H9 (cell line): Measurements from ENCODE around the gene TRANK1. TPM values are rescaled to one million over a fixed set of nuclear protein-coding genes. Genes with fewer than 3 reads are reported as not detected.

Experiments used
- DNase-seq: peaks from one replicate; pipeline ENCODE4 v3.0.0-alpha.2; 2017
- H2AFZ ChIP-seq: one replicate; pipeline ENCODE4 v1.6.1; 2013; ENCODE audit warnings: mild to moderate bottlenecking, low read length, control low read depth, moderate library complexity
- H2AK5ac ChIP-seq: 2 replicates; pipeline ENCODE4 v1.6.1; 2013; ENCODE audit warnings: low read length, control low read depth, mixed read lengths; ENCODE audit not compliant: insufficient read length
- H2BK120ac ChIP-seq: one replicate; pipeline ENCODE4 v1.6.1; 2013; ENCODE audit warnings: low read depth, mild to moderate bottlenecking, low read length, control low read depth, inconsistent platforms; ENCODE audit not compliant: poor library complexity, severe bottlenecking
- H2BK12ac ChIP-seq: 2 replicates; pipeline ENCODE4 v1.6.1; 2013; ENCODE audit warnings: low read length, control low read depth, mixed read lengths, low read depth; ENCODE audit not compliant: insufficient read length
- H2BK15ac ChIP-seq: 2 replicates; pipeline ENCODE4 v1.6.1; 2013; ENCODE audit warnings: low read depth, low read length, control low read depth
- H2BK20ac ChIP-seq: one replicate; pipeline ENCODE4 v1.6.1; 2013; ENCODE audit warnings: low read depth, mild to moderate bottlenecking, low read length, control low read depth, inconsistent platforms; ENCODE audit not compliant: poor library complexity, severe bottlenecking
- H2BK5ac ChIP-seq: 2 replicates; pipeline ENCODE4 v1.6.1; 2013; ENCODE audit warnings: low read length, control low read depth, mixed read lengths; ENCODE audit not compliant: insufficient read length
- H3K14ac ChIP-seq: 2 replicates; pipeline ENCODE4 v1.6.1; 2013; ENCODE audit warnings: low read length, control low read depth; ENCODE audit not compliant: insufficient read depth
- H3K18ac ChIP-seq: 2 replicates; pipeline ENCODE4 v1.6.1; 2013; ENCODE audit warnings: low read depth, mild to moderate bottlenecking, mixed read lengths, low read length, control low read depth; ENCODE audit not compliant: insufficient read length
- H3K23ac ChIP-seq: 2 replicates; pipeline ENCODE4 v1.6.1; 2013; ENCODE audit warnings: low read length, control low read depth, mixed read lengths, low read depth; ENCODE audit not compliant: insufficient read length
- H3K23me2 ChIP-seq: 2 replicates; pipeline ENCODE4 v1.6.1; 2013; ENCODE audit warnings: low read depth, mild to moderate bottlenecking, mixed read lengths, low read length, control low read depth; ENCODE audit not compliant: insufficient read length, poor library complexity, severe bottlenecking
- H3K27ac ChIP-seq: 2 replicates; pipeline ENCODE4 v1.5.1; 2013; ENCODE audit warnings: low read length, control low read depth, mixed read lengths, low read depth; ENCODE audit not compliant: insufficient read length
- H3K27me3 ChIP-seq: 2 replicates; pipeline ENCODE4 v1.6.1; 2013; ENCODE audit warnings: low read length, control low read depth, inconsistent platforms; ENCODE audit not compliant: insufficient read depth
- H3K4ac ChIP-seq: 2 replicates; pipeline ENCODE4 v1.6.1; 2013; ENCODE audit warnings: low read depth, mild to moderate bottlenecking, control low read depth, inconsistent platforms, low read length, moderate library complexity
- H3K4me1 ChIP-seq: 2 replicates; pipeline ENCODE4 v1.6.1; 2013; ENCODE audit warnings: low read length, control low read depth, inconsistent platforms; ENCODE audit not compliant: insufficient read depth
- H3K4me2 ChIP-seq: 2 replicates; pipeline ENCODE4 v1.6.1; 2013; ENCODE audit warnings: low read length, control low read depth, mixed read lengths; ENCODE audit not compliant: insufficient read length, insufficient read depth
- H3K56ac ChIP-seq: 2 replicates; pipeline ENCODE4 v1.6.1; 2013; ENCODE audit warnings: low read depth, mild to moderate bottlenecking, mixed read lengths, low read length, control low read depth; ENCODE audit not compliant: insufficient read length
- H3K79me1 ChIP-seq: 2 replicates; pipeline ENCODE4 v1.6.1; 2013; ENCODE audit warnings: low read depth, mild to moderate bottlenecking, moderate library complexity, low read length, control low read depth, inconsistent platforms; ENCODE audit not compliant: insufficient read depth, poor library complexity, severe bottlenecking
- H3K79me2 ChIP-seq: 2 replicates; pipeline ENCODE4 v1.6.1; 2013; ENCODE audit warnings: low read length, control low read depth, inconsistent platforms; ENCODE audit not compliant: insufficient read depth
- H3K9ac ChIP-seq: 2 replicates; pipeline ENCODE4 v1.6.1; 2013; ENCODE audit warnings: low read length, control low read depth, mixed read lengths; ENCODE audit not compliant: insufficient read length; ENCODE audit errors: extremely low read depth
- H3K9me3 ChIP-seq: one replicate; pipeline ENCODE4 v1.6.1; 2013; ENCODE audit warnings: low read depth, low read length, inconsistent platforms; ENCODE audit not compliant: control insufficient read depth
- H3T11ph ChIP-seq: one replicate; pipeline ENCODE4 v1.6.1; 2013; ENCODE audit warnings: mild to moderate bottlenecking, low read length, control low read depth, inconsistent platforms
- H4K20me1 ChIP-seq: one replicate; pipeline ENCODE4 v1.6.1; 2013; ENCODE audit not compliant: control insufficient read depth, insufficient read length, insufficient read depth
- H4K5ac ChIP-seq: 2 replicates; pipeline ENCODE4 v1.6.1; 2013; ENCODE audit warnings: low read depth, mild to moderate bottlenecking, mixed read lengths, low read length, control low read depth; ENCODE audit not compliant: insufficient read length
- H4K8ac ChIP-seq: replicated peaks from 2 replicates; pipeline ENCODE4 v1.6.1; 2013; ENCODE audit warnings: low read length, control low read depth, mixed read lengths, low read depth; ENCODE audit not compliant: insufficient read length
- H4K91ac ChIP-seq: 2 replicates; pipeline ENCODE4 v1.6.1; 2013; ENCODE audit warnings: low read depth, mild to moderate bottlenecking, moderate library complexity, mixed read lengths, low read length, control low read depth; ENCODE audit not compliant: insufficient read length
- H3K27ac Mint-ChIP-seq, 3 experiments: 2 replicates in 2 of 3; 3 replicates in 1 of 3; pipeline ENCODE4 v1.8.0; 2020 to 2021; ENCODE audit warnings: mixed read lengths in 3 of 3, mild to moderate bottlenecking in 1 of 3, moderate library complexity in 1 of 3
- H3K27me3 Mint-ChIP-seq: 2 replicates; pipeline ENCODE4 v1.8.0; 2021; ENCODE audit warnings: low read depth, mild to moderate bottlenecking, moderate library complexity, mixed read lengths
- H3K36me3 Mint-ChIP-seq, 3 experiments: 2 replicates in 2 of 3; 3 replicates in 1 of 3; pipeline ENCODE4 v1.8.0; 2020 to 2021; ENCODE audit warnings: low read depth in 3 of 3, mixed read lengths in 3 of 3; ENCODE audit not compliant: insufficient read depth in 1 of 3
- H3K4me1 Mint-ChIP-seq, 2 experiments: 2 replicates each; pipeline ENCODE4 v1.8.0; 2020; ENCODE audit warnings: mixed read lengths in 2 of 2
- H3K4me3 Mint-ChIP-seq, 2 experiments: 2 replicates in 1 of 2; 3 replicates in 1 of 2; pipeline ENCODE4 v1.8.0; 2020 to 2021; ENCODE audit warnings: mild to moderate bottlenecking in 2 of 2, mixed read lengths in 2 of 2, moderate library complexity in 1 of 2
- H3K9me3 Mint-ChIP-seq, 2 experiments: 2 replicates in 1 of 2; 3 replicates in 1 of 2; pipeline ENCODE4 v1.8.0; 2020; ENCODE audit warnings: mild to moderate bottlenecking in 2 of 2, mixed read lengths in 2 of 2, moderate library complexity in 1 of 2
- CTCF ChIP-seq: fragments of 200-600 bp; sonication (generic); conservative IDR thresholded peaks from 3 replicates; pipeline ENCODE4 v1.8.0; 2021; ENCODE audit warnings: antibody characterized with exemption, mild to moderate bottlenecking
- WGBS: extraction: QIAGEN DNeasy Blood & Tissue Kit; methylation state at CpG from one replicate; pipeline ENCODE4 v1.1.7; 2013; ENCODE audit warnings: missing lambda C conversion rate, low lambda C conversion rate, mixed read lengths; ENCODE audit not compliant: insufficient read length; ENCODE audit errors: extremely low coverage; 5-methylcytosine and 5-hydroxymethylcytosine counted together
- total RNA-seq: library from RNA; stranded (reverse); gene quantifications from 2 replicates; pipeline ENCODE4 v1.2.1, GENCODE V29; 2021

The TRANK1 gene
- total RNA-seq, 1 experiment from 2014 or later, result 5.9 TPM

GRCh38 chr3:36909666-36910065 lies 35.2 kb downstream of the TRANK1 start:
- H3K4me1 ChIP-seq, result no peaks in the 10 kb centered on the region; the same call in 1 of the 2 replicates
- no peak overlapping the region for H3K4ac ChIP-seq
- no peak overlapping the region for H3K4me2 ChIP-seq
- no peak overlapping the region for H3K23ac ChIP-seq
- Mint-ChIP-seq H3K4me3 (no peak overlapping the region), H3K27me3 (no peaks in the 10 kb centered on the region), H3K9me3 (no peaks in the 10 kb centered on the region; a peak in 1 of 5 replicates), H3K4me1 (peaks cover 11% of the 10 kb centered on the region in 2 experiments), H3K36me3 (no peaks in the 10 kb centered on the region), H3K27ac (no peak overlapping the region)
- no peak overlapping the region for H3K18ac ChIP-seq
- H3K9me3 ChIP-seq, result no peaks in the 10 kb centered on the region
- H2BK120ac ChIP-seq, result no peak overlapping the region
- H3K14ac ChIP-seq, result no peak overlapping the region
- no peak overlapping the region for H2AFZ ChIP-seq
- no peak overlapping the region for H2BK12ac ChIP-seq
- H4K8ac ChIP-seq, result no peak overlapping the region
- H2BK20ac ChIP-seq, result no peak overlapping the region
- no peak for TF ChIP-seq CTCF
- no peak for DNase-seq
- no peaks in the 10 kb centered on the region for H3K27me3 ChIP-seq
- no peaks in the 10 kb centered on the region for H3K23me2 ChIP-seq
- no peaks in the 10 kb centered on the region for H3K79me1 ChIP-seq
- no peak overlapping the region for H2AK5ac ChIP-seq
- no peaks in the 10 kb centered on the region for H3K79me2 ChIP-seq
- H3K27ac ChIP-seq, result no peak overlapping the region
- no CpG with 5 or more reads among the region's 1 CpG for WGBS
- H3T11ph ChIP-seq, result no peak overlapping the region
- no peak overlapping the region for H3K56ac ChIP-seq
- H4K5ac ChIP-seq, result no peak overlapping the region
- no peak overlapping the region for H2BK5ac ChIP-seq
- no peak overlapping the region for H2BK15ac ChIP-seq
- no peak overlapping the region for H4K91ac ChIP-seq
- no peaks in the 10 kb centered on the region for H4K20me1 ChIP-seq
- no peak overlapping the region for H3K9ac ChIP-seq
